Upper lobe of right lung (tissue), 1 donor: ENCODE measurements around the gene PTPRK. TPM values are rescaled to one million over a fixed set of nuclear protein-coding genes. Genes with fewer than 3 reads are reported as not detected.

Experiments
- ATAC-seq: fragments of 200-7000 bp; cut with Tn5 transposase; one replicate; pipeline ENCODE4 v1.9.1; 2020; ENCODE audit warnings: mild to moderate bottlenecking, moderate library complexity
- DNase-seq: peaks from one replicate; pipeline ENCODE4 v3.0.0-alpha.2; 2020
- H3K27ac ChIP-seq: fragments of 200-600 bp; one replicate; pipeline ENCODE4 v1.8.0; 2022
- H3K27me3 ChIP-seq: fragments of 200-600 bp; one replicate; pipeline ENCODE4 v1.8.0; 2022; ENCODE audit warnings: mild to moderate bottlenecking
- H3K36me3 ChIP-seq: fragments of 200-600 bp; one replicate; pipeline ENCODE4 v1.8.0; 2022
- H3K4me1 ChIP-seq: fragments of 200-600 bp; one replicate; pipeline ENCODE4 v1.8.0; 2022
- H3K4me3 ChIP-seq: fragments of 200-600 bp; one replicate; pipeline ENCODE4 v1.8.0; 2022; ENCODE audit warnings: mild to moderate bottlenecking
- H3K9me3 ChIP-seq: fragments of 200-600 bp; one replicate; pipeline ENCODE4 v1.8.0; 2022
- CTCF ChIP-seq: fragments of 200-600 bp; IDR thresholded peaks from one replicate; pipeline ENCODE4 v1.8.0; 2022; ENCODE audit warnings: antibody characterized with exemption
- intact Hi-C: fragments of 100-400 bp; cut with DNase I; formaldehyde crosslinking; loops from one replicate; pipeline ENCODE4 v1.11.0; 2022
- total RNA-seq: library from RNA; stranded (reverse); fragmentation: NEBNext Ultra II Directional; extraction: Animal tissue kit (Norgen Biotek cat#: 25700); gene quantifications from one replicate; pipeline ENCODE4 v1.2.1, GENCODE V29; 2021
- donor health status: DM: no; HTN: yes; CAD: no; lungs with severe emphysema.

The PTPRK gene
- total RNA-seq, 1 donor from 2014 or later = 64.6 TPM

GRCh38 chr6:128395188-128395587 is 125.2 kb downstream of the PTPRK start:
- intact Hi-C loops = no loop called here
- ATAC-seq = no peak

GRCh38 chr6:128394167-128394566 is 126.2 kb downstream of the PTPRK start:
- DNase-seq = no peak
- ATAC-seq = no peak
- no peak overlapping the region for H3K27ac ChIP-seq
- intact Hi-C loops = no loop called here
- H3K36me3 ChIP-seq = no peaks in the 10 kb centered on the region
- no peaks in the 10 kb centered on the region for H3K4me1 ChIP-seq
- TF ChIP-seq CTCF = no peak
- no peaks in the 10 kb centered on the region for H3K27me3 ChIP-seq
- H3K4me3 ChIP-seq = no peak overlapping the region
- H3K9me3 ChIP-seq = no peaks in the 10 kb centered on the region

More at GRCh38 chr6:128395188-128395587, 125.2 kb downstream of the PTPRK start:
- H3K36me3 ChIP-seq = no peaks in the 10 kb centered on the region
- H3K27ac ChIP-seq = no peak overlapping the region
- no peak for TF ChIP-seq CTCF
- H3K4me3 ChIP-seq = no peak overlapping the region
- no peak for DNase-seq
- no peaks in the 10 kb centered on the region for H3K9me3 ChIP-seq
- H3K27me3 ChIP-seq = no peaks in the 10 kb centered on the region
- H3K4me1 ChIP-seq = no peaks in the 10 kb centered on the region

GRCh38 chr6:128389820-128390534 is 130.4 kb downstream of the PTPRK start:
- intact Hi-C loops = no loop called here

GRCh38 chr6:128388380-128388779 is 132.0 kb downstream of the PTPRK start:
- no peak for DNase-seq
- intact Hi-C loops = no loop called here
- H3K36me3 ChIP-seq = no peaks in the 10 kb centered on the region
- no peaks in the 10 kb centered on the region for H3K9me3 ChIP-seq
- no peak overlapping the region for H3K4me3 ChIP-seq
- no peak for TF ChIP-seq CTCF
- H3K27me3 ChIP-seq = no peaks in the 10 kb centered on the region
- H3K4me1 ChIP-seq = no peaks in the 10 kb centered on the region
- ATAC-seq = no peak
- no peak overlapping the region for H3K27ac ChIP-seq

More at GRCh38 chr6:128389820-128390534, 130.4 kb downstream of the PTPRK start:
- Histone ChIP-seq H3K27ac (no peak overlapping the region), H3K9me3 (no peaks in the 10 kb centered on the region), H3K27me3 (no peaks in the 10 kb centered on the region), H3K4me1 (no peaks in the 10 kb centered on the region), H3K36me3 (no peaks in the 10 kb centered on the region), H3K4me3 (no peak overlapping the region)
- DNase-seq (no peak), ATAC-seq (no peak)
- TF ChIP-seq CTCF = no peak

GRCh38 chr6:128380891-128381290 is 139.5 kb downstream of the PTPRK start:
- intact Hi-C loops = no loop called here
- DNase-seq (no peak), ATAC-seq (no peak)
- no peaks in the 10 kb centered on the region for H3K36me3 ChIP-seq
- no peaks in the 10 kb centered on the region for H3K4me1 ChIP-seq
- H3K9me3 ChIP-seq = no peaks in the 10 kb centered on the region
- H3K27ac ChIP-seq = no peak overlapping the region
- no peak for TF ChIP-seq CTCF
- H3K27me3 ChIP-seq = no peaks in the 10 kb centered on the region
- no peak overlapping the region for H3K4me3 ChIP-seq
